GM19238 (cell line): ENCODE results near the gene CAMK2A.

Source experiments
- DNase-seq: peaks from one replicate; pipeline ENCODE4 v3.0.0; 2011; ENCODE audit warnings: low spot score; ENCODE audit not compliant: insufficient read length

CAMK2A gene

DNA sequence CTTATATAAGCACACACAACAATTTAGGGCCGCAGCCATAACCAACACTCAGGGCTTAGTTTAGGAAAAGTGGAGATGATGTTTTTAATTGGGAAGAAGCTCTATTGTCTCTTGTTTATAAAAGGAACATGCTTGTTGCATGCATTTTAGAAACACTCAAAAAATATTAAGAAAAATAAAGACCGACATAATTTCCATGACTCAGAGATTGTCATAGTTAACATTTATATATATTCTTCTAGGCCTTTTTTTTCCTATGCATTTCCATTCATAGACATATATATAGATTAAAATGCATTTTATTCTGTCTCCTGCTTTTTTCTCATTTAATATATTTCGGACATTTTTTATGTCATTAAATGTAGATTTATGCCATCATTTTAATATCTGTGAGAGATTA lies 26.7 kb upstream of the CAMK2A start:
- DNase-seq = no peak

DNA sequence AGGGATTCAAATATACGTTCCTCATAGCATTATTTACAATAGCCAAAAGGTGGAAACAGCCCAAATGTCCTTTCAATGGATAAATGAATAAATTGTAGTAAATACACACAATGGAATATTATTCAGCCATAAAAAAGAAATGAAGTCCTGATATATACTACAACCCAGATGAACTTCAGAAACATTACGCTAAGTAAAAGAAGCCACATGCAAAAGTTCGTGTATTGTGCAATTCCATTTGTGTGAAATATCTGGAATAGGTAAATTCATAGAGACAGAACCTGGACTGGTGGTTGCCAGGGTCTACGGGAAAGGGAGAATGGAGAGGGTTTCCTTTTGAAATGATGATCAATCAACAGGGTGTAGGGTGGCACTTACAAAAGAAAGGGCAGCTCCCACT lies 25.7 kb upstream of the CAMK2A start:
- DNase-seq = no peak

DNA sequence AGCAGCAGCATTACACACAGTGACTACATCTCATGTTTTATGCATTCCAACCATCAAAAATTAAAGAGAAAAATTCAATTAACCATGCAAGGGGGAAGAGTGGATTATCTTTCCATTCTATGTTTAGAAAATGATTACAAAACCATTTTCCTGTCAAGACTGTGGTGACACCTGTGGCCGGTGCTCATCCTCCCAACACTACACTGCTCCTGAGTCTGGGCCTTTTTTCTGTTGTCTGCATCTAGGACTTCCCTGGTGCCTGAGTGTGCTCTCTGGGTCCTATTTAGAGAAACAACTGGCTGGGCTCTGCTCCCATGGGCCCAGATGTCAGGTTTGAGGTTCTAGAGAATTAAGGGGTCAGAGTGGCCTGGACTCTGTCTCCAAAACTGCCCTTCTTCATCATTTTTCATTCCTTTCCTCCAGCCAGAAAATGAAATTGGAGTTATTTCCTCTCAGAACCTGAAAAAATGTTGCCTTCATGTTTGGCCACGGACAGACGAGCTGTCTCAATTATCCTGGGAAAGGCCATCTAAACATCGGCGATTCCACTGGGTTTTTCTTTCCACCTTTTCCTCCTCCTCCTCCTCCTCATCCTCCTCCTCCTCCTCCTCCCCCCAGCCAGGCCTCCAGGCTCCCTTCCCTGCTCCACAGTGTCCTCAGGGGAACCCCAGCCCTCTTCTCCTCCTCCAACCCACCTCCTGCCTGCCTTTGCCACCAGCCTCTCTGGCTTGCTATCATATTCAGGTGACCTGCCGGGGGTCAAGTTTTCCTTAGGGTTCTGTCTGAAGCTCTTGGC lies 24.5 kb upstream of the CAMK2A start:
- no peak for DNase-seq

DNA sequence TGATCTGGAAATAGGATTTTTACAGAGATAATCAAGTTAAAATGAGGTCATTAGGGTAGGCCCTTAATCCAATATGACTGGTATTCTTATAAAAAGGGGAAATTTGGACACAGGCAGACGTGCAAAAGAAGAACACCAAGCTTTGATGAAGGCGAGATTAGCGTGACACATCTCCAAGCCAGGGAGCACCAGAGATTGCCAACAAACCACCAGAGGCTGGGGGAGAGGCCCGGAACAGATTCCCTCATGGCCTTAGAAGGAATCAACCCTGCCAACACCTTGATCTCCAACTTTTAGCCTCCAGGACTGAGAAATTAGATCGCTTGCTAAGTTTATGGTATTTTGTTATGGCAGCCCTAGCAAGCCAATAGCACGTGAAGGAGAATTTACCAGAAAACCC lies 23.9 kb upstream of the CAMK2A start:
- DNase-seq = no peak

DNA sequence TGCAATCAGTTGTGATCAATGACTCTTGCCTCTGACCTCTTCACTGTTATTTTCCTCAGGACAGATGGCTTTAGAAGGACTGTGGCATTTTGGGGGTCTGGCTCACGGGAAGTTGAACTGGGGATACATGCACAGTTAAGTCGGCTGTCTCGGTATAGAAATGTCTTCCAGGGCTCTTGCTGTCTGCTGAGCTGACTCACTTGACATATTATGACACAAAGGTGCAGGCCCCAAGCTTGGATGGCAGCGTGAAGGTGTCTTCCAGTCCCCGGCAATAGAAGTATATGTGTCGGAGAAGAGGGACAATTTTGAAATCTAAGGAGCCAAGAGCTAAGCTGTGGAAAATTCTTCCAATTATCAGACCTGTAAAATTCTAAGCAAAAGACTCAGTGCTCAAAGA lies 22.9 kb upstream of the CAMK2A start:
- no peak for DNase-seq

DNA sequence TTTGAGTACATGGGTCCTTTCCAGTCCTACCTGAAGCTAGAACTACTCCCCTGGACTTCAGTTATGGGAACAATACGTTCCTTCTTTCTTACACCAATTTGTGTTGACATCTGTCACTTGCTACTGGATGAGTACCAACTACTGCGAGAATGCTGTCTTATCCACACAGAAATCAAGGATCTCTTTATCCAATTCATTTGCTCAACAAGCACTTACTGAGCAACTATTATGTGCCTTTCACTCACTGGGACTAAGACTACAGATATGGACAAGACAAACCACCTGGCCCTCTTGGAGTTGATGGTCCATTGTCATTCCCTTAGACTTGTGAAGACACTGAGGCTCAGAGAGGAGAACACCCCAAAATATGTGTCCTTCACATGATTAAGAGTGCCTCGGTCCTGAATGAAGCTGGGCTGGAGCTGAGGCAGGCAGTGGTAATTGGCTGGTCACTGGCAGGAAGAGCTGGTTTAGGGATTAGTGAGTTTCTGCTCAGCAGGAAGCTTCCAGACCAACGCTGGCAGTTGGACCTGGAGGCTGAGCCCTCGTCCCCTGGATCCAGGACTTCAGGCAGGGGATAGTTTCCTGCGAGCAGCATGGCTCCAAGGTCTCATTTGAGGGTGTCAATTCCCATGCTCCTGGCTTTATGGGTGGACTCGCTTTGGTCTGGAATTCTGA lies 21.6 kb upstream of the CAMK2A start:
- DNase-seq = no peak

DNA sequence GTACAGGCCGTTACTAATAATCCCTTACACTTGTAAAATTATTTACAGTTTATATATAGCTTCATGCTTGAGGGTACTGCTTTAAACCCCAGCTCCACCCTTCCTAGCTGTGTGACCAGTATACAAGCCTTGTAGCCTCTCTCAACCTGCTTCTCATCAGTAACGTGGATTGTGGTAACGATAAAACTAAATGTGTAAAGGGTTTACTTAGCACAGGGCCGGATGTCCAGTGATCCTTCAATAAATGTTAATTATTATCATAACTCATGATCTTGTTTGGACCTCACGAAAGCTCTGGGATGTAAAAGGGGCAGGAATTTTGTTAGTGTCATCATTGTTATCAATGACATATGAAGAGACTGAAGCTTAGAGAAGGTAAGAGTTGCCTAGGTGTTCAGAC lies 20.7 kb upstream of the CAMK2A start:
- no peak for DNase-seq

DNA sequence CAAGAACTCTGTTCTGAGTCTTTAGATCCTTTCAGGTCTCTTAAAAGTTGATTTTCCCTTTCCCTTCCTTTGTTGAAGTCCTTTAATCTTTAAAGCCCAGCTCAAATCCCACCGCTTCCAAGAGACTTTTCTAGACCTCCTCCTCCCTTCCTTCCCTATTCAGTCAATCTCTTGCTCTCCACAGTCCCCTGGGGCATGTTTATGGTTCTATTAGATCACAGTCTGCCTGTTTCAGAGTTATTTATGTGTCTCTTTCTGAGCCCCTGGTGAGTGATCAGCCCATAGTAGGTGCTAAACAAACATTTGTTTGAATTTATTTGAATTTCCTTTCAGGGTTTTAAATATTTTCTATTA lies 20.3 kb upstream of the CAMK2A start:
- DNase-seq = no peak

DNA sequence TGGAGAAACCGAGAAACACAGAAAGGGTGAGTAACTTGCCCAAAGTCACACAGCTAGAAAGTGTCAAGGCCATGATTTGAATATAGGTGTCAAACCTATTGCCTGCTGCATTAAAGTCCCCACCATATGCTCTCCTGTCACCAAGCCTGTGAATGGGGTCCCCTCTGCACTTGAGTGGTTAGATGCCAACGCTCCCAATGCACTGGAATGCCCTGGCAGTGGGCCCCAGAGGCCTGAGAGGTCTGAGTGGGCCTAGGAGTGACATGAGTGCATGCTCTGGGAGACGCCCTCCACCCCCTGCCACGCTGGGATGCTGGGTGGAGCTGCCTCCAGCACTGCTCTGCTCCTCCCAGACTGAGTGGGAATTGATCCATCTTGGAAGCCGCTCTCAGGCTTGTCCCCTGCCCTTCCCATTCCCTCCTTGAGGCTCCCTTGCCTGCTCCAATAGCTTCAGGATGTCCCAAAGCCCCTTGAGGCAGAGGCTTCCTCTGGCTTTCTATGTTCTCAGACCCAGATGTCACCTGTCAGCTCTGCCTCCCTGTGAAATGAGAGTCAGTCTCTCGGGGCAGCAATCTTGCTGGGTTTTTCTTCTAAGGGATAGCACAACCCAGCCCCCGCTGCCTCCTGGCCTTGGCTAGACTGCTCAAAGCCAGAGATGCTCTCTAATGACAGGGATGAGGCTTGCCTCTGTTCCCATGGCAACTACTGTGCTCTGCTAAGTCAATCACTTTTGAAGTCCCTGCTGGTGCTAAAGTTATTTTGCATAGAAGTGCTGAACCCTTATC lies 19.7 kb upstream of the CAMK2A start:
- DNase-seq = no peak

DNA sequence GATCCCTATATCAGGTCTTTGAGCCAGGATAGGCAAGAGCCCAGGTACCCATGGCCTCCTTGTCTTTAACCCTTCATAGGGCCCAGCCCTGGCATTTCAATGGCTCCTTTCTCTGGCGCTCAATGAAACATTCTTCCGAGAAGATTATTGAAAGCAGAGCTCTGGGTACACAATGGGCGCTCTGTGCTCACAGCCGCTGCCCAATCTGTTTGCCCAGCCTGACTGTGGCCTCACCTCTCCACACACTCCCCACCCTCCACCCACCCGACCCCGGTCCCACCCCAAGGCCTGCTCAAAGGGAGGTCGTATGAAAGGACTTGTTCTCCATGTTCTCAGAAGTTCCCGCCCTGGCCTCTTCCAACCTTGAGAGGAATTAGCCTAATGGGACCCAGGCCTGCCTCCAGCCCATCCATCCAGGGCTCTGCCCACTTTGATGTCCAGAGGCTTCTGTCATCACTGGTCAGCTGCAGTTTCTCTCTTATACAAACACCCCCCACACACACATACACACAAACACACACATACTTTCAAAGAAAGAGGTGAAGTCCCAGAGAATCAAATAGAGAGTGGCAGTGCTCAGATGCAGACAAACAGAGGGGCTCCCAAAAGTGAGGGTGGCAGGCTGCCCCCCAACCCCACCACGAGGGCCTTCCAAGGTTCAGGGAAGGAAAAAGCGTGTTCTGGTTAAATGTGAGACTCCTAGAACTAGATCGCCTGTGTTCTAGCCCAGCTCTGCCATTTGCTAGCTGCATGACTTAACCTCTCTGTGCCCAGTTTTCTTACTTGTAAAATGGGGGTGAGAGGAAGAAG lies 18.2 kb upstream of the CAMK2A start:
- no peak for DNase-seq

DNA sequence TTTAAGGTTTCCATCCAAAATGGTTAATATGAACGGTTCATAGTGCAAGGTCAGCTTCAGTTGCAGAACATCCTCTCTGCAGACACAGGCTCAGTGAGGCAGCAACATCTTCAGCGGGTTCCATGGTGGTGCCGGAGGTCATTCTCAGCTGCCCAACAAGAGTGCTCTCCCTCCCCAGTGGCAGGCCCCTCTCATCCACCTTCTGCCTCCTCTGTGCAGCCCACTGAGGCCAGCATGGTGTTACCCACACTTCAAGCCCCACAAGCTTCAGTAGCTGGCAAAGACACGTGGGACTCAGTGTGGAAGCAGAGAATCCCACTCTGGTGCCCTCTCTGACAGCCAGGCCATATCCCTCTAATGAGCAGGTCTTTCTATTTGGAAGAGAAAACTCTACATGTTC lies 17.2 kb upstream of the CAMK2A start:
- DNase-seq = no peak

DNA sequence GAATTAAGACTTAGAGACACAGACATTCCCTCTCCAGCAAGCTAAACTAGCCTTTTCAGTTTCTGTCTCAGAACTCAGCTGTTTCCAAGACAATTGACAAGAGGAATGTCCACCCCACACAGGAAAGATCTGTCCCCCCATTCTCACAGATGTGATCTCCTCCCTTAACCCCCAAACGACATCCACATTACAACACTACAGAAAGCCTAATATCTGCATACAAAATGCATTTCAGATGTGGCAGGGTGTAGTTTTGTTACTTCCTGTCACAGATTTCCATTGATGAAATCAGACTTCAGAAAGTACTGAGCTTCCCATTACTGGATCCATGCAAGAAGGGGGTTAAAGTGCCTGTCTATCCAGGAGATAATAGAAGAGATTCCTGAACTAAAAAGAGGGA lies 16.0 kb upstream of the CAMK2A start:
- DNase-seq = no peak

DNA sequence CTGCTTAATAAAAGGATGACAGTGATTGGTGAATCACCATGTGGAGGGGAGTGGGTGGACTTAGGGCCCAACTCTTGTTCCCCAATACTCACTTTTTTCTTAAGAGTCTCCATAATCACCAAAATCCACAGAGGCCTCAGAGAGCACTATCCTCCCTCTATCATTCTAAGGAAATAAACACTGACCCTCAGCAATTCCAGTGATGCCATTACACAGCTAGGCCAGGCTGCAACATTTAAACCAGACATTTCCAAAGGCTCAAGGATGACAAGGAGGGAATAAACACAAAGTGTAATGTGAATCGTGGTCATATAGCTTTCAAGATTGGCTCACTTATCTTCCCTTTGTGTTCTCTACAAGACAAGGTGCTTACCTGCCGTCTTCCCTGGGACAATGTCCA lies 15.5 kb upstream of the CAMK2A start:
- no peak for DNase-seq

DNA sequence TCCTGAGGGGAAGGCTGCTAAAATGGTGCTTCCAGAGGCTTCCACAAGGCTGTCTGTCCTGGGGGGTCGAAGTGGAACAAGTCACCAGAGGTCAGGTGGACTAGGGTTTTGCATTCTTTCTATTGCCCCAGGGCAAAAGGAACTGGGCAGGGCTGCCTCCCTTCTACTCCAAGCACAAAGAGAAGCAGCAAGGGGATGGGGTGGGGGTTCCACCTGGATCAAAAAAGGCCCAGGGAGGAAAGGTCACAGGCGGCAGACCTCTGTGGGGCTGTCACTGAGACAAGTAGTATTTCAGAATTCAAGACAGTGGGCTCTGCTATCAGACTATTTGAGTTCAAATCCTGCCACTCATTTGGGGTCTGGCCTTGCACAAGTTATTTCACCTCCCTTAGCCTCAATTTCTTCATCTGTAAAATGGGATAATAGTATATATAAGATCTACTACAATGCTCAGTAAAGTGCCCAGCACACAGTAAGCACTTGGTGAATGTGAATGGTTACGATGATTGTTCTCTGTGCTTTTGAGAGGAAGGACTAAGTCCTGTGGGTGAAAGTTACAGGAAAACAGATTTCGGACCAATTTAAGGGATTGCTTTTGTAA lies 15.0 kb upstream of the CAMK2A start:
- DNase-seq = no peak

DNA sequence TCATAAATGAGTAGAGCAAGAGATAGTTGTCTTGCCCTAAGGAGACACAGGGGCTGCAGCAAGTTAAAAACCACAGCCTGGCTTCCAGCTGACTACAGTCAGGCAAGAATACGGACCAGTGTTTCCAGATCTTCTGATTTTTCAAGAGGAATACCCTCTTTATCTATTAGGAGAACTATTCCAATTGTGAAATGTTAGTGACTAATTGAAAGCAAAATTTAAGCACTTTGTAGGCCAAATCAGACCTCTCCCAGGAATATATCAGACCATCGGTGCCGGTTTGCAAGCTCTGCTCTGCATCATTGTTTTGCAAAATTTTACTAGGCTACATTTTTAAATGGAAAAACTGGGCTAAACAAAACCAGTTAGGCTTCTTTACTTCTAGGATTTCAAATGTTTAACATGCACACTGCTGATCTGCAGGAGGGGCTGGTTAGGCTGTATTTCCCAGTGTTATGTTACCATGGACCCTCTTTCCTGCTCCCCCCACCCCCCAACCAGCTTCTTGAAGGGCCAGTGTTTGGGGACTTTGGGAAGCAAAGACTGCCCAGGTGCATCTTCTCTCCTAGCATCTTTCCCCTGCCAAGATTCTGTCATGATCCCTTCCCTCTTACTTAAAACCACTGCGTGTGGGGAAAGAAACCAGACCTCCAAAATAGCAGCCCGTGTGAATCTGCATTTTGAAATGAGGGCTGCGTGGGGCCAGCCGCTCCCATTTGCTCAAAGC lies 14.2 kb upstream of the CAMK2A start:
- DNase-seq = no peak

DNA sequence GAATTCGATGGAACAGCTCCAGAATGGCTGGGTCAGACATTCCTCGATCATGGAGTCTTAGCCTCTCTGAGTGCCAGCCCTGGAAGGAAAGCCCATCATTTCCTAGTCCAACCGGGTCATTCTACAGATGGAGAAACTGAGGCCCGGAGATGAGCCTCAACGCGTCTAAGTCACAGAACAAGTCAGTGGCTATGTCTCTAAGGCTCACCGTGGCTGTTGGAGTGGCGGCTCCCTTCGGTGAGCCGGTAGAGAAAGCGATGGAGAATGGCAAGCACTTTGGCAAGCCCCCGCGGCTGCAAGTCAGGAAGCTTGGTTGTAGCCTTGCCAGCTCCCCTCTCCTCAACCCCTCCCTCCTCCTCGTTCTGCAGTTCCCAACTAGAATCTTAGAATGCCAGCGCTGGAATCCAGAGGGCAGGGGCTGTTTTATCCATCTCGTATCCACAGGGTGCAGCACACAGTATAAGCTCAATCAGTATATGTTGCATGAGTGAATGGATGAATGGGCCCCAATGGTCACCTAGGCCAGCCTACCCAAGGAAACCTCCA lies 13.6 kb upstream of the CAMK2A start:
- no peak for DNase-seq

DNA sequence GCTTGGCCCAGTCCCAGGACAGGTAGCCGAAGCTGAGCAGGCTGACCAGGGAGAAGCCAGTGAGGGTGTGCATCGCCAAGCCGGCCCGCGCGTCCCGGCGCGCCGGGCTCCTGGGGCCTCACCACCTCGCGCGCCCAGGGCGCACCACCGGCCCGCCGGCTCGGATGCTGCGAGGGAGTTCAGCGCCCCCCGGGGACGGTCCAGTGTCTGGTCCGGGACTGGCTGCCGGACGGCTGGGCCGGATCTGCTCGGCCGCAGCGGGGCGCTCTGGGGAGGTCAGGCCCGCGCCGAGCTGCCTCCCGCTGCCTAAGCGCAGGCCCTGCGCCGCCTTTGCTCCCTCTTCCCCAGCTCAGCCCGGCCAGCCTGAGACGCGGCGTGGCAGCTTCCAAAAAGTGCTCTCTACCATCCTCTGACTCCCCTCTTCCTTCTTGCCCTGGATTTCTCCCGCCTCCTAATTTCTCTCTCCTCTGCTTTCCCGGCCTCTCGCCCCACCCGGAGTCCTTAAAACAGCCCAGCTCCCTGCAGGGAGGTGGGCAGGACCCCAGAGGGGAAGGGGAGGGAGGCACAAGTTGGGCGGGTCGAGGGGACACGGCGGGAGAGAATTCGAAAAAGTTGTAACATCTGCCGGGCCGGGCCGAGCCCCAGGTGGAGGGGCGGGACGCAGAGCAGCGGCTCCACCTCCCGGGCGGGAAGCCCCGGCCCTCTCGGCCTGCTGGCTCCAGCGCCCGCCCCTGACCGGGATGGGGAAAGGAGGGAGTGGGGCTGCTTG lies 12.9 kb upstream of the CAMK2A start, which contains the start of gene ARSI:
Gene ARSI, minus strand, starts transcription at position 605 of the 769 bp plus-strand sequence. Its CDS starts 532 bp downstream, at position 73.
- DNase-seq = no peak

DNA sequence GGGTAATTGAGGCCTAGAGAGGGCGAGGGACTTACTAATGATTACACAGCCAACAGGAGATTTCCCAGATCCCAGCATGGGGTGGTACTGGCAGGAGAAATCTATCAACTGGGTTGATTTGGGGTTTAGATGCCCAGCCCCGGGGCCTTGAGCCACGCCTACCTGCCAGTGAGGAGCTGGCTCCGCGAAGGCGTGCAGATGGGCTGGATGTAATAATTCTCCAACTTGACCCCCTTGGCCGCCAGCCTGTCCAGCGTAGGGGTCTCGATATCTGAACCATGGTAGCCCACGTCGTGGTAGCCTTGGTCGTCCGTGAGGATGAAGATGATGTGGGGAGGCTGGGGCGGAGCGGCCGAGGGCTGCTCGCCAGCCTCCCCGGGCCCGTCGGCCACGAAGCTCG lies 12.3 kb upstream of the CAMK2A start:
- DNase-seq = no peak

DNA sequence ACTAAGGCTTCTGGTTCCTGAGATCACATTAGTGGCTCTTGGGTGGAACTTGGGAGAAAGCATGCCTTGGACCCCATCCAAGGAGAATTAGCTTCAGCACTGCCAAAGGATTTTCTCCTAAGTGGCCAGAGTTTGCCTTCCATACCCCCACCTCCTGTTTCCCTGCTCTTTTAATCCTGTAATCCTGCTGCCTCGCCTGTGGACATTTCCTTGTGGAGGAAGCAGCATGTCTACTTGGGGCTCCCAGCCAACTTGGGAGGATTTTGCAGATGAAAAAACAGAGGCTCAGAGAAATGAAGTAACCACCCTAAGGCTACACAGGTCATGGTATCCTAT lies 11.6 kb upstream of the CAMK2A start:
- no peak for DNase-seq
